GM12872 (cell line): ENCODE data around the gene SLIT3.

Source experiments
- TF ChIP-seq, protein P1 (sequence below): IDR thresholded peaks from 3 replicates; pipeline ENCODE4 v1.5.1; 2011; ENCODE audit warnings: low read depth, mild to moderate bottlenecking, low read length, moderate library complexity; ENCODE audit not compliant: insufficient read depth

SLIT3 gene

GRCh38 chr5:169088028-169088725 is 212.8 kb downstream of the SLIT3 start:
- TF ChIP-seq, protein P1, sequence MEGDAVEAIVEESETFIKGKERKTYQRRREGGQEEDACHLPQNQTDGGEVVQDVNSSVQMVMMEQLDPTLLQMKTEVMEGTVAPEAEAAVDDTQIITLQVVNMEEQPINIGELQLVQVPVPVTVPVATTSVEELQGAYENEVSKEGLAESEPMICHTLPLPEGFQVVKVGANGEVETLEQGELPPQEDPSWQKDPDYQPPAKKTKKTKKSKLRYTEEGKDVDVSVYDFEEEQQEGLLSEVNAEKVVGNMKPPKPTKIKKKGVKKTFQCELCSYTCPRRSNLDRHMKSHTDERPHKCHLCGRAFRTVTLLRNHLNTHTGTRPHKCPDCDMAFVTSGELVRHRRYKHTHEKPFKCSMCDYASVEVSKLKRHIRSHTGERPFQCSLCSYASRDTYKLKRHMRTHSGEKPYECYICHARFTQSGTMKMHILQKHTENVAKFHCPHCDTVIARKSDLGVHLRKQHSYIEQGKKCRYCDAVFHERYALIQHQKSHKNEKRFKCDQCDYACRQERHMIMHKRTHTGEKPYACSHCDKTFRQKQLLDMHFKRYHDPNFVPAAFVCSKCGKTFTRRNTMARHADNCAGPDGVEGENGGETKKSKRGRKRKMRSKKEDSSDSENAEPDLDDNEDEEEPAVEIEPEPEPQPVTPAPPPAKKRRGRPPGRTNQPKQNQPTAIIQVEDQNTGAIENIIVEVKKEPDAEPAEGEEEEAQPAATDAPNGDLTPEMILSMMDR, result no peak

DNA sequence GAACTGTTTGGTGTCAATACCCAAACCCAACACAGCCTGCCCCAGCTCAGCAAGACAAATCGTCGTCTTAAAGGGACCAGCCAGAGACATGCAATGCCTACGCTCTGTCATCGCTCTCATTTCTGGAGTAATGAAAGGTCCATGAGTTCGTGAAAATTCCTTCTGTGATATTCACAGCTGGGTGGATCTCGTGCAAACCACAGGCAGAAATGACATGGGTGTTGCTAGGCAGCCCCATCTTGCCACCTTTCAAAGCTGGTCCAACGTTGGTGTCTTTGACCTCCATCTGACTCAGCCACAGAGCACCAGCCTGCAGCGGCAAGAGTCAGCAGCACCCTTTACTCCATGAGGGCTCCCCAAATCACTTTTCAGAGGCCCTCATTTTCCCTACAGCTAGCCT is 215.3 kb downstream of the SLIT3 start:
- TF ChIP-seq, protein P1, result no peak

DNA sequence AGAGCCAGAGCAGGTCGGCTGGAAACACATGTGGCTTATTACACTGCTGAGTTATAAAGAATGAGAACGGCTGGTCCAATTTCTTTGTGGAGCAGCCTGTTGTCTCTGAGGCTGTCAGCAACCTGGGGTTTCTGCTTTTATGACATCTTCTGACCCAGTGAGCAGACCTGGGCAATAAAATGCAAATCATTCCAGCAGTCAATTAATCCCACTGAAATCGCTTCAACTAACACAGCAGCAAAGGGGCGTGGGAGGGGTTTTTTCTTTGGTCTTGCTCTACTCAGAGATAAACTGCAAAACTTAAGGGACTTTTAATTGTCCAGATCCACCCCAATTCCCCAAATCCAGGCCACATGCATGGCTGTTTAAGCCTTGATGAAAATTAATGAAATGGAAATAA is 215.7 kb downstream of the SLIT3 start:
- TF ChIP-seq, protein P1, result no peak

GRCh38 chr5:169084775-169085174 is 216.2 kb downstream of the SLIT3 start:
- TF ChIP-seq, protein P1, result no peak

GRCh38 chr5:169083394-169084018 is 217.4 kb downstream of the SLIT3 start:
- TF ChIP-seq, protein P1, result no peak

GRCh38 chr5:169081000-169081724 is 219.8 kb downstream of the SLIT3 start:
- TF ChIP-seq, protein P1, result no peak

DNA sequence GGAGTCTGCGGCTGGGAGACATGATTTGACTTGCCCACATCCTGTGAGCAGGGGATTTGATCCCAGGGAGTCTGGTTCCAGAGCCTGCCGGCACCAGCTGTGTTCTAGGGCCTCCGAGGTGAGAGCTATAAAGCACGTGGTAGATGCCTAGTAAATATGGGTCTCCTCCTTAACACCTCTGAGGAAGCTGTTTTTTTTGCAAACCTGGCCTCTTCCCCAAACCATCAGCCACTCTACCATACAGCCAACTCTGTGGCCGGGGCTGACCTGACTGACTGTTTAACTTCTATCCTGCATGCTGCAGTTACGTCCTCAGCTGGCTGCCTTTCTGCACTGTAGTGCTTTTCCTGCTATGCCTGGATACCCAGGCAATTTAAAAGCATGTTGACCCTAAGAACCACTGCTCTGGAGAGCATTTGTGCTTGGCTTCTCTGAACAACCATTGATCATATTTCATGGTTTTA is 220.5 kb downstream of the SLIT3 start:
- TF ChIP-seq, protein P1, result no peak
